ENCODE data around the gene SURF1. TPM values are rescaled to one million over a fixed set of nuclear protein-coding genes. Genes with fewer than 3 reads are reported as not detected.
"Not testable (repeated sequence)": the region's sequence is repeated elsewhere in the genome, so short reads cannot be mapped to it uniquely, and the experiment has no call there.

Gene SURF1
- total and polyA plus RNA-seq, 9 of the 15 experiments (the other 6 are each of a cell fraction or from before 2014, with no cell fraction given) = 16.1 to 31.3 (median 20.9) TPM

DNA sequence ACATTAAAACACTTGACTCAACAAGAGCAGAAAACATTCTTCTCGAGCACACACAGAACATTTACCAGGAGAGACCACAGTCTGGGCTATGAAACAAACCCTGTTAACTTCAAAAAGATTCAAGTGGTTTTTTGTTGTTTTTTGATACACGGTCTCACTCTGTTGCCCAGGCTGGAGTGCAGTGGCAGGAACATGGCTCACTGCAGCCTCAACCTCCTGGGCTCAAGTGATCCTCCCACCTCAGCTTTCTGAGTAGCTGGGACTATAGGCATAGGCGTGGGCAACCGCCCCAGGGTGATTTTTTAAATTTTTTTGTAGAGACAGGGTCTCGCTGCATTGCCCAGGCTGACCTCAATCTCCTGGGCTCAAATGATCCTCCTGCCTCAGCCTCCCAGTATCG lies 29.3 kb downstream of the SURF1 start:
- BruUV-seq (replicated peaks); H2AFZ ChIP-seq (ENCODE audit: low read depth, low read length); H3K9me1 ChIP-seq (ENCODE audit: control insufficient read depth, insufficient read depth, low read length); in situ Hi-C loops (cut with MboI); DNase-seq (ENCODE audit: extremely low read depth in 1 of 4, low spot score in 3 of 4); H4K20me1 ChIP-seq (replicated peaks; ENCODE audit: control insufficient read depth, insufficient read depth, low read length); H3K9me3 ChIP-seq (replicated peaks; ENCODE audit: control insufficient read depth, insufficient read depth, low read depth, low read length); H3K4me2 ChIP-seq (ENCODE audit: insufficient read depth, low read length); FAIRE-seq; H3K4me3 ChIP-seq; H3K79me2 ChIP-seq (ENCODE audit: control insufficient read depth, insufficient read depth, low read length); ATAC-seq; H3K27me3 ChIP-seq (ENCODE audit: control insufficient read depth in 2 of 2, insufficient read depth in 2 of 2, low read length in 2 of 2); H3K27ac ChIP-seq (ENCODE audit: extremely low read depth, low read depth, low read length); H3K9ac ChIP-seq (ENCODE audit: insufficient read depth in 1 of 2, low read depth in 2 of 2, low read length in 2 of 2): not testable (repeated sequence)
- Histone ChIP-seq H3K36me3 (ENCODE audit: control insufficient read depth, insufficient read depth, low read length) (peaks cover 23% of the 10 kb centered on the region; the same call in 2 of the 3 replicates), H3K4me1 (replicated peaks in 1 of 2; ENCODE audit: control insufficient read depth in 2 of 2, insufficient read depth in 2 of 2, low read length in 2 of 2) (peaks cover 0 to 14% of the 10 kb centered on the region in 2 experiments; a peak in 2 of 5 replicates)
- intact Hi-C loops (cut with micrococcal nuclease) = loop anchor here (10.0 kb wide), 1 partner anchor 52 kb away; the partner anchor contains the start of gene ABO
- 34% methylated on average over 6 of the region's 6 CpGs for WGBS (ENCODE audit: insufficient coverage, low coverage, missing lambda C conversion rate)
- POLR2A ChIA-PET = interaction anchor here (0.7 kb wide), 1 partner anchor 693 kb away, joined by 3 read pairs; no protein-coding TSS in a partner anchor
- CTCF ChIA-PET (ENCODE audit: low intra/inter-chr PET ratio) = interaction anchor here (0.7 to 4.0 kb wide), 2 partner anchors 56 to 142 kb away, joined by 4 to 31 read pairs; no protein-coding TSS in a partner anchor

DNA sequence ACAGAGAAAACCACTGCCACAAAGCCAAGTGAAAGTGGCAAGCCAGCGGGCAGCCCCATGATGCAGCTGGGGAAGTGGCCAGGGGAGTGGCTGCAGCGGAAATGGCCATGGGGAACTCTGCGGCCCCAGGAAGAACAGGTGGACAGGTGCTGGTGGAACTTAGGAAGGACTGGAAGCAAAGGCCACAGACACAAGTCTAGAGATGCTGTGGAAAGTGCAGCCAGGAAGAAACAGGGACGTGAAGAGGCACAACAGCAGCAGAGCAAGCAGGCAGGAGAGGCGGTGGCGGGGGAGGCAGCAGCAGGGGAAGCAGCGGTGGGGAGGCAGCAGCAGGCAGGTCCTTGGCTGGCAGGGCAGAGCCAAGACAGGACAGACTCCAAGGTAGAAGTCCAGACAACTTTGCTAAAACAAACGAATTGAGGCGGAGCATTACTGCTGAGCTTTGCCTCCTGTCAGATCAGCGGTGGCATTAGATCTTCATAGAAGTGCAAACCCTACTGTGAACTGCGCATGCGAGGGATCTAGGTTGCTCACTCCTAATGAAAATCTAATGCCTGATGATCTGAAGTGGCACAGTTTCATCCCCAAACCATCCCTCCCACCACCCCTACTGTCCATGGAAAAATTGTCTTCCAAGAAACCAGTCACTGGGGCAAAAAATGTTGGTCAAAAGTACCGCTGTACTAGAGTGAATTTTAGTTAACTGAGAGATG lies 32.1 kb downstream of the SURF1 start:
- no peak for ATAC-seq
- TF ChIP-seq MAZ (CRISPR knock-in tag; conservative IDR thresholded peaks at IDR 0.05 in 1 of 2, IDR thresholded peaks at IDR 0.05 in 1 of 2) (no peak), ZNF324 (CRISPR knock-in tag; IDR thresholded peaks at IDR 0.05) (no peak), NRF1 (conservative IDR thresholded peaks at IDR 0.05 in 1 of 2, IDR thresholded peaks at IDR 0.05 in 1 of 2) (peak; percentile 61 to 63), CLOCK (CRISPR knock-in tag; IDR thresholded peaks at IDR 0.05; ENCODE audit: borderline replicate concordance) (no peak), CBX3 (IDR thresholded peaks at IDR 0.05; ENCODE audit: borderline replicate concordance in 1 of 2, low read length in 2 of 2) (peak in 1 of 2 experiments; percentile 37; a peak in 1 of 3 replicates), IFI16 (CRISPR knock-in tag; IDR thresholded peaks at IDR 0.05) (no peak), RBM15 (IDR thresholded peaks at IDR 0.05; ENCODE audit: insufficient read depth, low read length) (no peak), HMGXB4 (CRISPR knock-in tag; IDR thresholded peaks at IDR 0.05) (no peak), SMAD4 (CRISPR knock-in tag; conservative IDR thresholded peaks at IDR 0.05) (no peak)
- ChIA-PET POLR2A (no interaction called here), CTCF (ENCODE audit: low intra/inter-chr PET ratio) (no interaction called here)
- H3K4me1 ChIP-seq (replicated peaks in 1 of 2; ENCODE audit: control insufficient read depth in 2 of 2, insufficient read depth in 2 of 2, low read length in 2 of 2) = peaks cover 0 to 9% of the 10 kb centered on the region in 2 experiments; a peak in 2 of 5 replicates
- in situ Hi-C loops (cut with MboI) (no loop called here), intact Hi-C loops (cut with micrococcal nuclease) (loop anchor here (10.0 kb wide), 1 partner anchor 49 kb away; the partner anchor contains the start of gene ABO)
- no peak for FAIRE-seq
- H4K20me1 ChIP-seq (replicated peaks; ENCODE audit: control insufficient read depth, insufficient read depth, low read length) = no peaks in the 10 kb centered on the region
- WGBS (ENCODE audit: insufficient coverage, low coverage, missing lambda C conversion rate) = 37% methylated on average over 11 of the region's 13 CpGs
- H3K4me3 ChIP-seq = no peak overlapping the region
- H2AFZ ChIP-seq (ENCODE audit: low read depth, low read length) = no peak overlapping the region
- DNase-seq (ENCODE audit: extremely low read depth in 1 of 4, low spot score in 3 of 4) = no peak
- no TSS peak for BruUV-seq (replicated peaks)
- H3K27me3 ChIP-seq (ENCODE audit: control insufficient read depth in 2 of 2, insufficient read depth in 2 of 2, low read length in 2 of 2) = peaks cover 0 to 8% of the 10 kb centered on the region in 2 experiments; a peak in 1 of 5 replicates
- H3K4me2 ChIP-seq (ENCODE audit: insufficient read depth, low read length) = no peak overlapping the region
- H3K36me3 ChIP-seq (ENCODE audit: control insufficient read depth, insufficient read depth, low read length) = no peaks in the 10 kb centered on the region
- H3K9ac ChIP-seq (ENCODE audit: insufficient read depth in 1 of 2, low read depth in 2 of 2, low read length in 2 of 2) = no peak overlapping the region
- H3K9me3 ChIP-seq (replicated peaks; ENCODE audit: control insufficient read depth, insufficient read depth, low read depth, low read length) = peaks cover 5% of the 10 kb centered on the region
- no peaks in the 10 kb centered on the region for H3K9me1 ChIP-seq (ENCODE audit: control insufficient read depth, insufficient read depth, low read length)
- no peak overlapping the region for H3K27ac ChIP-seq (ENCODE audit: extremely low read depth, low read depth, low read length)
- H3K79me2 ChIP-seq (ENCODE audit: control insufficient read depth, insufficient read depth, low read length) = no peaks in the 10 kb centered on the region
